HepG2 (cell line): ENCODE measurements around the gene HS6ST1. TPM values are rescaled to one million over a fixed set of nuclear protein-coding genes. Genes with fewer than 3 reads are reported as not detected.

Experiments used
- EEA1 ChIP-seq: sonication (generic); formaldehyde crosslinking; IDR thresholded peaks from 2 replicates; pipeline ENCODE4 v1.5.1; 2020; ENCODE audit warnings: mild to moderate bottlenecking, missing genetic modification reagents, borderline replicate concordance
- GATAD1 ChIP-seq: IDR thresholded peaks from 2 replicates; pipeline ENCODE4 v1.6.1; 2016; ENCODE audit warnings: missing genetic modification reagents, missing compliant biosample characterization
- HNRNPK ChIP-seq: fragments of 200-400 bp; formaldehyde crosslinking; IDR thresholded peaks from 2 replicates; pipeline ENCODE4 v1.6.1; 2018; ENCODE audit warnings: low read length, low read depth, moderate library complexity, mild to moderate bottlenecking; ENCODE audit not compliant: poor library complexity, severe bottlenecking
- MTF1 ChIP-seq: sonication (generic); formaldehyde crosslinking; IDR thresholded peaks from 2 replicates; pipeline ENCODE4 v1.5.0; 2020; ENCODE audit warnings: missing genetic modification reagents
- POLR2AphosphoS2 ChIP-seq: IDR thresholded peaks from 2 replicates; pipeline ENCODE4 v1.6.1; 2011; ENCODE audit warnings: low read depth, low read length, improper control_type of control experiment
- RXRB ChIP-seq: IDR thresholded peaks from 2 replicates; pipeline ENCODE4 v1.6.1; 2016; ENCODE audit warnings: borderline replicate concordance, missing genetic modification reagents, missing compliant biosample characterization
- SMAD9 ChIP-seq: sonication (generic); formaldehyde crosslinking; IDR thresholded peaks from 2 replicates; pipeline ENCODE4 v1.5.1; 2020; ENCODE audit warnings: mild to moderate bottlenecking, missing genetic modification reagents
- TEAD3 ChIP-seq: optimal IDR thresholded peaks from 2 replicates; pipeline ENCODE3; 2016; ENCODE audit warnings: borderline replicate concordance
- ZC3H13 ChIP-seq: sonication (generic); formaldehyde crosslinking; IDR thresholded peaks from 2 replicates; pipeline ENCODE4 v1.8.1; 2023; ENCODE audit warnings: mild to moderate bottlenecking, missing genetic modification reagents, moderate library complexity
- ZFP36L1 ChIP-seq: sonication (generic); formaldehyde crosslinking; IDR thresholded peaks from 2 replicates; pipeline ENCODE4 v1.8.0; 2022; ENCODE audit warnings: mild to moderate bottlenecking, missing genetic modification reagents, moderate library complexity
- ZIK1 ChIP-seq: sonication (generic); formaldehyde crosslinking; IDR thresholded peaks from 2 replicates; pipeline ENCODE4 v1.5.0; 2020; ENCODE audit warnings: mild to moderate bottlenecking, low read depth, missing genetic modification reagents, borderline replicate concordance
- ZNF292 ChIP-seq: sonication (generic); formaldehyde crosslinking; IDR thresholded peaks from 2 replicates; pipeline ENCODE4 v1.8.1; 2022; ENCODE audit warnings: mild to moderate bottlenecking, low read depth, missing genetic modification reagents, borderline replicate concordance
- ZNF598 ChIP-seq: sonication (generic); formaldehyde crosslinking; IDR thresholded peaks from 2 replicates; pipeline ENCODE4 v1.5.1; 2020; ENCODE audit warnings: mild to moderate bottlenecking, missing genetic modification reagents, borderline replicate concordance
- ZNF660 ChIP-seq: sonication (generic); formaldehyde crosslinking; IDR thresholded peaks from 2 replicates; pipeline ENCODE4 v1.5.1; 2020; ENCODE audit warnings: mild to moderate bottlenecking, low read depth, missing genetic modification reagents, borderline replicate concordance
- polyA plus RNA-seq, 8 experiments: library from polyadenylated mRNA; depleted of rRNA in 3 of 8; stranded (reverse) in 7 of 8; unstranded in 1 of 8; fragments of >200 nt; fragmentation: Illumina TruSeq in 4 of 8; extraction: Trizol in 4 of 8; gene quantifications; 2 replicates each; pipeline versions ENCODE4 v1.2.1 to v1.2.3, GENCODE V29; 2011 to 2016; ENCODE audit warnings: low read depth in 4 of 8, missing spikeins in 1 of 8, mixed read lengths in 1 of 8; ENCODE audit not compliant: insufficient read depth in 1 of 8
- total RNA-seq, 5 experiments: library from RNA; depleted of rRNA; stranded (reverse); fragments of >200 nt; fragmentation: Illumina TruSeq; extraction: Trizol; gene quantifications; 2 replicates each; pipeline ENCODE4 v1.2.3, GENCODE V29; 2016; ENCODE audit warnings: low read depth in 1 of 5
- TF ChIP-seq, protein P1 (sequence below): sonication (generic); formaldehyde crosslinking; IDR thresholded peaks from 2 replicates; pipeline ENCODE4 v1.5.1; 2020; ENCODE audit warnings: missing genetic modification reagents, mild to moderate bottlenecking, borderline replicate concordance
- TF ChIP-seq, protein P2 (sequence below): IDR thresholded peaks from 2 replicates; pipeline ENCODE4 v1.6.1; 2016; ENCODE audit warnings: low read depth, missing genetic modification reagents, missing compliant biosample characterization
- TF ChIP-seq, protein P3 (sequence below): sonication (generic); formaldehyde crosslinking; IDR thresholded peaks from 2 replicates; pipeline ENCODE4 v1.8.0; 2022; ENCODE audit warnings: missing genetic modification reagents, mild to moderate bottlenecking, inconsistent platforms, borderline replicate concordance
- TF ChIP-seq, protein P4 (sequence below): sonication (generic); formaldehyde crosslinking; IDR thresholded peaks from 2 replicates; pipeline ENCODE4 v1.4.0; 2020; ENCODE audit warnings: missing genetic modification reagents

HS6ST1 gene
- total and polyA plus RNA-seq, 2 of the 13 experiments (the other 11 are each of a cell fraction or from before 2014, with no cell fraction given) = 34.5 to 84.6 TPM

DNA sequence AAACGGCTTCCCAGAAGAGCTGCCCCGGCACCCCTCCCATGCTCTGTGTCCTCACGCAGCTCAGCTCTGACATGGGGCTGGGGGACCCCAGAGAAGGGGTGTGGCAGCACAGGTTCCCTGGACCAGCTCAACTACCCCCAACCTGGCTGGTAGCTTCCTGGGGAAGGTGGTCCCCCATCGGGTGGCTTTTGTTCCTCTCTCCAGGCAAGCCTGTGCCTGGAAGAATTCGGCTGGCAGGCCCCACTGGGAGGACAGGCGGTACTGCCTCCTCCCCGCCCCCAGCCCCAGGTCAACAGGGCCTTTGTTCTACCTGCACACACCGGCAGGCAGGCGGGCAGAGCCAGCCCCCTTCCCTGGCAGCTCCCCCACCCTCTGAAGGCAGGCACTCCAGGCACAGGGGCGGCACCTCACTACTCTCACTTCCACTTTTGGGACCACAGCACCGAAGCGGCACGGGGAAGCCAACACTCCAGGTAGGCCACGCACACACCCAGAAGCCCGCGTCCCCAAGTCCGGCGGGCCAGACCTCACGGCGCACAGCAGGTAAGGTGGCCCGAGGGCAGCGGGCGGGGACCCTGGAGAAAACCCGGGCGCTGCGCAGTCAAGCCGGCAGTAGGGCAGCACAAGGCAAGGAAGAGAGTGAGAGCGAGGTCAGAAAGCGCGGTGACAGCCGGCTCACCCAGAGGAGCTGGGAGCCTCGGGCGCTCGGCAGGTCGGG lies 1.3 kb downstream of the HS6ST1 start (continued):
- TF ChIP-seq, protein P1, sequence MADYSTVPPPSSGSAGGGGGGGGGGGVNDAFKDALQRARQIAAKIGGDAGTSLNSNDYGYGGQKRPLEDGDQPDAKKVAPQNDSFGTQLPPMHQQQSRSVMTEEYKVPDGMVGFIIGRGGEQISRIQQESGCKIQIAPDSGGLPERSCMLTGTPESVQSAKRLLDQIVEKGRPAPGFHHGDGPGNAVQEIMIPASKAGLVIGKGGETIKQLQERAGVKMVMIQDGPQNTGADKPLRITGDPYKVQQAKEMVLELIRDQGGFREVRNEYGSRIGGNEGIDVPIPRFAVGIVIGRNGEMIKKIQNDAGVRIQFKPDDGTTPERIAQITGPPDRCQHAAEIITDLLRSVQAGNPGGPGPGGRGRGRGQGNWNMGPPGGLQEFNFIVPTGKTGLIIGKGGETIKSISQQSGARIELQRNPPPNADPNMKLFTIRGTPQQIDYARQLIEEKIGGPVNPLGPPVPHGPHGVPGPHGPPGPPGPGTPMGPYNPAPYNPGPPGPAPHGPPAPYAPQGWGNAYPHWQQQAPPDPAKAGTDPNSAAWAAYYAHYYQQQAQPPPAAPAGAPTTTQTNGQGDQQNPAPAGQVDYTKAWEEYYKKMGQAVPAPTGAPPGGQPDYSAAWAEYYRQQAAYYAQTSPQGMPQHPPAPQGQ = no peak
- TF ChIP-seq TEAD3 (CRISPR knock-in tag) = no peak
- TF ChIP-seq, protein P2, sequence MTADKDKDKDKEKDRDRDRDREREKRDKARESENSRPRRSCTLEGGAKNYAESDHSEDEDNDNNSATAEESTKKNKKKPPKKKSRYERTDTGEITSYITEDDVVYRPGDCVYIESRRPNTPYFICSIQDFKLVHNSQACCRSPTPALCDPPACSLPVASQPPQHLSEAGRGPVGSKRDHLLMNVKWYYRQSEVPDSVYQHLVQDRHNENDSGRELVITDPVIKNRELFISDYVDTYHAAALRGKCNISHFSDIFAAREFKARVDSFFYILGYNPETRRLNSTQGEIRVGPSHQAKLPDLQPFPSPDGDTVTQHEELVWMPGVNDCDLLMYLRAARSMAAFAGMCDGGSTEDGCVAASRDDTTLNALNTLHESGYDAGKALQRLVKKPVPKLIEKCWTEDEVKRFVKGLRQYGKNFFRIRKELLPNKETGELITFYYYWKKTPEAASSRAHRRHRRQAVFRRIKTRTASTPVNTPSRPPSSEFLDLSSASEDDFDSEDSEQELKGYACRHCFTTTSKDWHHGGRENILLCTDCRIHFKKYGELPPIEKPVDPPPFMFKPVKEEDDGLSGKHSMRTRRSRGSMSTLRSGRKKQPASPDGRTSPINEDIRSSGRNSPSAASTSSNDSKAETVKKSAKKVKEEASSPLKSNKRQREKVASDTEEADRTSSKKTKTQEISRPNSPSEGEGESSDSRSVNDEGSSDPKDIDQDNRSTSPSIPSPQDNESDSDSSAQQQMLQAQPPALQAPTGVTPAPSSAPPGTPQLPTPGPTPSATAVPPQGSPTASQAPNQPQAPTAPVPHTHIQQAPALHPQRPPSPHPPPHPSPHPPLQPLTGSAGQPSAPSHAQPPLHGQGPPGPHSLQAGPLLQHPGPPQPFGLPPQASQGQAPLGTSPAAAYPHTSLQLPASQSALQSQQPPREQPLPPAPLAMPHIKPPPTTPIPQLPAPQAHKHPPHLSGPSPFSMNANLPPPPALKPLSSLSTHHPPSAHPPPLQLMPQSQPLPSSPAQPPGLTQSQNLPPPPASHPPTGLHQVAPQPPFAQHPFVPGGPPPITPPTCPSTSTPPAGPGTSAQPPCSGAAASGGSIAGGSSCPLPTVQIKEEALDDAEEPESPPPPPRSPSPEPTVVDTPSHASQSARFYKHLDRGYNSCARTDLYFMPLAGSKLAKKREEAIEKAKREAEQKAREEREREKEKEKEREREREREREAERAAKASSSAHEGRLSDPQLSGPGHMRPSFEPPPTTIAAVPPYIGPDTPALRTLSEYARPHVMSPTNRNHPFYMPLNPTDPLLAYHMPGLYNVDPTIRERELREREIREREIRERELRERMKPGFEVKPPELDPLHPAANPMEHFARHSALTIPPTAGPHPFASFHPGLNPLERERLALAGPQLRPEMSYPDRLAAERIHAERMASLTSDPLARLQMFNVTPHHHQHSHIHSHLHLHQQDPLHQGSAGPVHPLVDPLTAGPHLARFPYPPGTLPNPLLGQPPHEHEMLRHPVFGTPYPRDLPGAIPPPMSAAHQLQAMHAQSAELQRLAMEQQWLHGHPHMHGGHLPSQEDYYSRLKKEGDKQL = peak; percentile 42; the same call in 1 of the 2 replicates
- TF ChIP-seq GATAD1 (CRISPR knock-in tag) = 0 out of 2 replicates have a peak, but pooled peaks have one; percentile 15
- no peak for TF ChIP-seq MTF1 (CRISPR knock-in tag)
- no peak for TF ChIP-seq RXRB (CRISPR knock-in tag)
- 0 out of 2 replicates have a peak, but pooled peaks have one; percentile 14 for TF ChIP-seq ZIK1 (CRISPR knock-in tag)
- TF ChIP-seq SMAD9 (CRISPR knock-in tag) = no peak
- TF ChIP-seq ZNF660 (CRISPR knock-in tag) = no peak
- TF ChIP-seq ZC3H13 (CRISPR knock-in tag) = peak; percentile 81
- TF ChIP-seq ZFP36L1 (CRISPR knock-in tag) = 0 out of 2 replicates have a peak, but pooled peaks have one; percentile 30
- TF ChIP-seq EEA1 (CRISPR knock-in tag) = no peak; the same call in 1 of the 2 replicates
- no peak for TF ChIP-seq POLR2AphosphoS2
- TF ChIP-seq, protein P3, sequence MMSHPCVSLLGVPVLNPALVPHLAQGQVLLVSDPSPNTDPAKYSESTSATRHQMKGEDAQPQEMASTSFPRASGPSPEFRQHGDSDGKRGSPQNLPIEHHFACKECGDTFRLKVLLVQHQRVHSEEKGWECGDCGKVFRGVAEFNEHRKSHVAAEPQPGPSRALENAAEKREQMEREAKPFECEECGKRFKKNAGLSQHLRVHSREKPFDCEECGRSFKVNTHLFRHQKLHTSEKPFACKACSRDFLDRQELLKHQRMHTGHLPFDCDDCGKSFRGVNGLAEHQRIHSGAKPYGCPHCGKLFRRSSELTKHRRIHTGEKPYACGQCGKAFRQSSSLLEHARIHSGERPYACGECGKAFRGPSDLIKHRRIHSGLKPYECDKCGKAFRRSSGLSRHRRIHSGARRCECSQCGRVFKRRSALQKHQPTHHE (CRISPR knock-in tag) = no peak; the same call in 1 of the 2 replicates
- TF ChIP-seq, protein P4, sequence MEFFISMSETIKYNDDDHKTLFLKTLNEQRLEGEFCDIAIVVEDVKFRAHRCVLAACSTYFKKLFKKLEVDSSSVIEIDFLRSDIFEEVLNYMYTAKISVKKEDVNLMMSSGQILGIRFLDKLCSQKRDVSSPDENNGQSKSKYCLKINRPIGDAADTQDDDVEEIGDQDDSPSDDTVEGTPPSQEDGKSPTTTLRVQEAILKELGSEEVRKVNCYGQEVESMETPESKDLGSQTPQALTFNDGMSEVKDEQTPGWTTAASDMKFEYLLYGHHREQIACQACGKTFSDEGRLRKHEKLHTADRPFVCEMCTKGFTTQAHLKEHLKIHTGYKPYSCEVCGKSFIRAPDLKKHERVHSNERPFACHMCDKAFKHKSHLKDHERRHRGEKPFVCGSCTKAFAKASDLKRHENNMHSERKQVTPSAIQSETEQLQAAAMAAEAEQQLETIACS (CRISPR knock-in tag) = no peak
- TF ChIP-seq ZNF292 = peak; percentile 62; the same call in 1 of the 2 replicates
- TF ChIP-seq ZNF598 (CRISPR knock-in tag) = peak; percentile 74; the same call in 1 of the 2 replicates
- no peak for TF ChIP-seq HNRNPK
